ENCODE data around the gene ARHGEF9.

DNA sequence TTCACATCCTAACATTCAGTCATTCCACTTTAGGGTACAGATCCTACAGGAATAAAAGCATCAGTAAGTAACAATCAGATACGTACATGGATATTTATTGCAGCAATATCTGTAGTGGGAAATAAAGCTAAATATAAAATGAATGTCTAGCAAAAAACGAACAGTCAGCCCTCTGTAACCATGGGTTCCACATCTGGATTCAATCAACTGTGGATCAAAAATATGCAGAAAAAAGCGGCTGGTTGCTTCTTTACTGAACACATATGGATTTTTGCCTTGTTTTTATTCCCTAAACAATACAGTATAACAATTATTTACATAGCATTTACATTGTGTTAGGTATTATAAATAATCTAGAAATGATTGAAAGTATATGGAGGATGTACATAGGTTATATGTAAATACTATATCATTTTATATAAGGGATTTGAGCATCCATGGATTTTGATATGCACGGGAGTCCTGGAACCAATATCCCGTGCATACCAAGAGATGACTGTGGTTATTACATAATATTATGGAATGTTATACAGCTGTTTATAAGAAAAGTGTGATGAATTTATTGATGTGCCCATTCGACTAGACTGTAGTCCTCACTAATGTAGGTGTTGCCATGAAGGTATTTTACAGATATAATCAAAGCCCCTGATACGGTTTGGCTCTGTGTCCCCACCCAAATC, 132.8 kb downstream of the ARHGEF9 start:
- TF ChIP-seq, protein P1, sequence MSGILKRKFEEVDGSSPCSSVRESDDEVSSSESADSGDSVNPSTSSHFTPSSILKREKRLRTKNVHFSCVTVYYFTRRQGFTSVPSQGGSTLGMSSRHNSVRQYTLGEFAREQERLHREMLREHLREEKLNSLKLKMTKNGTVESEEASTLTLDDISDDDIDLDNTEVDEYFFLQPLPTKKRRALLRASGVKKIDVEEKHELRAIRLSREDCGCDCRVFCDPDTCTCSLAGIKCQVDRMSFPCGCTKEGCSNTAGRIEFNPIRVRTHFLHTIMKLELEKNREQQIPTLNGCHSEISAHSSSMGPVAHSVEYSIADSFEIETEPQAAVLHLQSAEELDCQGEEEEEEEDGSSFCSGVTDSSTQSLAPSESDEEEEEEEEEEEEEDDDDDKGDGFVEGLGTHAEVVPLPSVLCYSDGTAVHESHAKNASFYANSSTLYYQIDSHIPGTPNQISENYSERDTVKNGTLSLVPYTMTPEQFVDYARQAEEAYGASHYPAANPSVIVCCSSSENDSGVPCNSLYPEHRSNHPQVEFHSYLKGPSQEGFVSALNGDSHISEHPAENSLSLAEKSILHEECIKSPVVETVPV (CRISPR knock-in tag; IDR thresholded peaks at IDR 0.05) = no peak
- TF ChIP-seq BACH2 (CRISPR knock-in tag; IDR thresholded peaks at IDR 0.05; ENCODE audit: borderline replicate concordance) (no peak), ZFP3 (CRISPR knock-in tag; IDR thresholded peaks at IDR 0.05) (no peak), CSDC2 (CRISPR knock-in tag; IDR thresholded peaks at IDR 0.05) (no peak), ESRRG (CRISPR knock-in tag; IDR thresholded peaks at IDR 0.05) (no peak), ZC3H10 (CRISPR knock-in tag; IDR thresholded peaks at IDR 0.05) (no peak)
- TF ChIP-seq, protein P2, sequence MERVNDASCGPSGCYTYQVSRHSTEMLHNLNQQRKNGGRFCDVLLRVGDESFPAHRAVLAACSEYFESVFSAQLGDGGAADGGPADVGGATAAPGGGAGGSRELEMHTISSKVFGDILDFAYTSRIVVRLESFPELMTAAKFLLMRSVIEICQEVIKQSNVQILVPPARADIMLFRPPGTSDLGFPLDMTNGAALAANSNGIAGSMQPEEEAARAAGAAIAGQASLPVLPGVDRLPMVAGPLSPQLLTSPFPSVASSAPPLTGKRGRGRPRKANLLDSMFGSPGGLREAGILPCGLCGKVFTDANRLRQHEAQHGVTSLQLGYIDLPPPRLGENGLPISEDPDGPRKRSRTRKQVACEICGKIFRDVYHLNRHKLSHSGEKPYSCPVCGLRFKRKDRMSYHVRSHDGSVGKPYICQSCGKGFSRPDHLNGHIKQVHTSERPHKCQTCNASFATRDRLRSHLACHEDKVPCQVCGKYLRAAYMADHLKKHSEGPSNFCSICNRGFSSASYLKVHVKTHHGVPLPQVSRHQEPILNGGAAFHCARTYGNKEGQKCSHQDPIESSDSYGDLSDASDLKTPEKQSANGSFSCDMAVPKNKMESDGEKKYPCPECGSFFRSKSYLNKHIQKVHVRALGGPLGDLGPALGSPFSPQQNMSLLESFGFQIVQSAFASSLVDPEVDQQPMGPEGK (CRISPR knock-in tag; IDR thresholded peaks at IDR 0.05; ENCODE audit: borderline replicate concordance) = no peak
- TF ChIP-seq, protein P3, sequence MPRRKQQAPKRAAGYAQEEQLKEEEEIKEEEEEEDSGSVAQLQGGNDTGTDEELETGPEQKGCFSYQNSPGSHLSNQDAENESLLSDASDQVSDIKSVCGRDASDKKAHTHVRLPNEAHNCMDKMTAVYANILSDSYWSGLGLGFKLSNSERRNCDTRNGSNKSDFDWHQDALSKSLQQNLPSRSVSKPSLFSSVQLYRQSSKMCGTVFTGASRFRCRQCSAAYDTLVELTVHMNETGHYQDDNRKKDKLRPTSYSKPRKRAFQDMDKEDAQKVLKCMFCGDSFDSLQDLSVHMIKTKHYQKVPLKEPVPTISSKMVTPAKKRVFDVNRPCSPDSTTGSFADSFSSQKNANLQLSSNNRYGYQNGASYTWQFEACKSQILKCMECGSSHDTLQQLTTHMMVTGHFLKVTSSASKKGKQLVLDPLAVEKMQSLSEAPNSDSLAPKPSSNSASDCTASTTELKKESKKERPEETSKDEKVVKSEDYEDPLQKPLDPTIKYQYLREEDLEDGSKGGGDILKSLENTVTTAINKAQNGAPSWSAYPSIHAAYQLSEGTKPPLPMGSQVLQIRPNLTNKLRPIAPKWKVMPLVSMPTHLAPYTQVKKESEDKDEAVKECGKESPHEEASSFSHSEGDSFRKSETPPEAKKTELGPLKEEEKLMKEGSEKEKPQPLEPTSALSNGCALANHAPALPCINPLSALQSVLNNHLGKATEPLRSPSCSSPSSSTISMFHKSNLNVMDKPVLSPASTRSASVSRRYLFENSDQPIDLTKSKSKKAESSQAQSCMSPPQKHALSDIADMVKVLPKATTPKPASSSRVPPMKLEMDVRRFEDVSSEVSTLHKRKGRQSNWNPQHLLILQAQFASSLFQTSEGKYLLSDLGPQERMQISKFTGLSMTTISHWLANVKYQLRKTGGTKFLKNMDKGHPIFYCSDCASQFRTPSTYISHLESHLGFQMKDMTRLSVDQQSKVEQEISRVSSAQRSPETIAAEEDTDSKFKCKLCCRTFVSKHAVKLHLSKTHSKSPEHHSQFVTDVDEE (CRISPR knock-in tag; IDR thresholded peaks at IDR 0.05) = no peak

All from SK-N-SH treated with all-trans-retinoic acid at 6 μM for 48 hours (cell line).